Body of pancreas (tissue), 4 donors: ENCODE data around the gene SH3PXD2A.

Source experiments
- CTCF ChIP-seq, 7 experiments: fragments of 450-650 bp in 4 of 7; fragments of 200-600 bp in 3 of 7; sonication (generic) in 3 of 7; IDR thresholded peaks; one replicate each; pipeline ENCODE4 v1.5.1; 2016 to 2019; ENCODE audit warnings: antibody characterized with exemption in 7 of 7
- POLR2A ChIP-seq, 3 donors: fragments of 450-650 bp; IDR thresholded peaks; one replicate each; pipeline ENCODE4 v1.6.1; 2016; ENCODE audit warnings: antibody characterized with exemption in 3 of 3, mild to moderate bottlenecking in 2 of 3

DNA sequence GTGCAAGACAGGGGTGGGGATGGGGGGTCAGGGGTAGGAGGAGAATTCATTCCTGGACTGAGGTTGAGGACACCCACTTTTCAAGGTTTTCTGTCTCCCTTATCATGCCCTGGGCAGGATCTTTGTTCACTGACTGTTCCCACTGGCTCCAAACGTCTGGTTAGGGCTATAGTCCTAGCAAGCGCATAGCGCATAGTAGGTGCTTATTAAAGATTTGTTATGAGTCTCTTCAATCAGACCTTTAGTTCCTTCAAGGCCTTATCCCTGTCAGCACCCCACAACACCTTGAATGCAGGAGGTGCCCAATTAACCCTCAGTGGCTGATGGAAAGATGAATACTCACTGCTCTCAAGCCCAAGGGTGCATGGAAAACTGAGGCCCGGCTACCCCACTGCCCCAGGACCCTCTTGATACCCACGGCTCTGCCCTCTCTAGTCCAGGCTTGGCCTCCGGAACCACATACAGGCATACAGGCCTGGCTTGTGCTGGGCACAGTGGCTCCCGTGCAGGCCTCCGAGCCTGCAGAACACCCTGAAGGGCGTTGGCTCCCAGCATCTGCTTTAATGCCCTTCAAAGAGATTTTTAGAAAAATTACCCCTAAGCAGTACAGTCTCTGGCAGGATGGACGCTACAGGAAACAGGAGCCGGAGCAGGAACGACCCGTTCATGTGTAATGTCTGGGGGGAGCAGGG lies 177.7 kb downstream of the SH3PXD2A start:
- TF ChIP-seq CTCF (IDR thresholded peaks at IDR 0.05) (no peak), POLR2A (IDR thresholded peaks at IDR 0.05) (no peak)
